ENCODE results near the gene UBE2K. TPM values are rescaled to one million over a fixed set of nuclear protein-coding genes. Genes with fewer than 3 reads are reported as not detected.

The UBE2K gene
- total RNA-seq, 1 donor from 2014 or later, result 96.7 TPM

DNA sequence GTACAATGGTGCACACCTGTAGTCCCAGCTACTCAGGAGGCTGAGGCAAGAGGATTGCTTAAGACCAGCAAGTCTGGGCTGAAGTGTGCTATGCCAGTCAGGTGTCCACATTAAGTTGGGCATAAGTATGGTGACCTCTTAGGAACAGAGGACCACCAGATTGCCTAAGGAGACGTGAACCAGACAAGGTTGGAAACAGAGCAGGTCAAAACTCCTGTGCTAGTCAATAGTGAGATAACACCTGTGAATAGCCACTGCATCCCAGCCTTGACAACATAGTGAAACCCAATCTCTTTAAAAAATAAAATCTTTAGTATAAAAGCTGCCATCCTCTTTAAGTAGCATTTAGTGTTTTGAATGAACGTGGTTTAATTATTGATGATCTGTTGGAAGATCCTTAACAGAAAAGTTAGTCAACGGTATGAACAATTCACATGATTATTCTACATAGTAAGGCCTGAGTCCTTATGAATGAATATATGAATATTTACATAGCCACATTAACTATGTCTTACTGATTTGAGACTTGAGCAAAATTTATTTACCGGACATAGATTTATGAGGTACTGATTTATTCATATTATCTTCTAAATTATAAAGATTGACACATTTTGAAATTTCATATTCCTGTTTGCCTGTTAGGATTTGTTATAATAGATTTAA, 63.2 kb downstream of the UBE2K start:
- H3K27ac Mint-ChIP-seq (ENCODE audit: unreplicated experiment), result no peak overlapping the region
- DNase-seq, result no peak
- H3K4me1 Mint-ChIP-seq (ENCODE audit: low read depth, unreplicated experiment), result no peaks in the 10 kb centered on the region
- H3K9me3 Mint-ChIP-seq (ENCODE audit: unreplicated experiment), result no peaks in the 10 kb centered on the region
- H3K4me3 Mint-ChIP-seq (ENCODE audit: unreplicated experiment), result no peak overlapping the region
- peaks cover 5% of the 10 kb centered on the region for H3K27me3 Mint-ChIP-seq (ENCODE audit: unreplicated experiment)
- H3K36me3 Mint-ChIP-seq (ENCODE audit: unreplicated experiment), result no peaks in the 10 kb centered on the region
- TF ChIP-seq, protein P1, sequence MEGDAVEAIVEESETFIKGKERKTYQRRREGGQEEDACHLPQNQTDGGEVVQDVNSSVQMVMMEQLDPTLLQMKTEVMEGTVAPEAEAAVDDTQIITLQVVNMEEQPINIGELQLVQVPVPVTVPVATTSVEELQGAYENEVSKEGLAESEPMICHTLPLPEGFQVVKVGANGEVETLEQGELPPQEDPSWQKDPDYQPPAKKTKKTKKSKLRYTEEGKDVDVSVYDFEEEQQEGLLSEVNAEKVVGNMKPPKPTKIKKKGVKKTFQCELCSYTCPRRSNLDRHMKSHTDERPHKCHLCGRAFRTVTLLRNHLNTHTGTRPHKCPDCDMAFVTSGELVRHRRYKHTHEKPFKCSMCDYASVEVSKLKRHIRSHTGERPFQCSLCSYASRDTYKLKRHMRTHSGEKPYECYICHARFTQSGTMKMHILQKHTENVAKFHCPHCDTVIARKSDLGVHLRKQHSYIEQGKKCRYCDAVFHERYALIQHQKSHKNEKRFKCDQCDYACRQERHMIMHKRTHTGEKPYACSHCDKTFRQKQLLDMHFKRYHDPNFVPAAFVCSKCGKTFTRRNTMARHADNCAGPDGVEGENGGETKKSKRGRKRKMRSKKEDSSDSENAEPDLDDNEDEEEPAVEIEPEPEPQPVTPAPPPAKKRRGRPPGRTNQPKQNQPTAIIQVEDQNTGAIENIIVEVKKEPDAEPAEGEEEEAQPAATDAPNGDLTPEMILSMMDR (IDR thresholded peaks at IDR 0.05; ENCODE audit: partially characterized antibody, unreplicated experiment), result no peak

DNA sequence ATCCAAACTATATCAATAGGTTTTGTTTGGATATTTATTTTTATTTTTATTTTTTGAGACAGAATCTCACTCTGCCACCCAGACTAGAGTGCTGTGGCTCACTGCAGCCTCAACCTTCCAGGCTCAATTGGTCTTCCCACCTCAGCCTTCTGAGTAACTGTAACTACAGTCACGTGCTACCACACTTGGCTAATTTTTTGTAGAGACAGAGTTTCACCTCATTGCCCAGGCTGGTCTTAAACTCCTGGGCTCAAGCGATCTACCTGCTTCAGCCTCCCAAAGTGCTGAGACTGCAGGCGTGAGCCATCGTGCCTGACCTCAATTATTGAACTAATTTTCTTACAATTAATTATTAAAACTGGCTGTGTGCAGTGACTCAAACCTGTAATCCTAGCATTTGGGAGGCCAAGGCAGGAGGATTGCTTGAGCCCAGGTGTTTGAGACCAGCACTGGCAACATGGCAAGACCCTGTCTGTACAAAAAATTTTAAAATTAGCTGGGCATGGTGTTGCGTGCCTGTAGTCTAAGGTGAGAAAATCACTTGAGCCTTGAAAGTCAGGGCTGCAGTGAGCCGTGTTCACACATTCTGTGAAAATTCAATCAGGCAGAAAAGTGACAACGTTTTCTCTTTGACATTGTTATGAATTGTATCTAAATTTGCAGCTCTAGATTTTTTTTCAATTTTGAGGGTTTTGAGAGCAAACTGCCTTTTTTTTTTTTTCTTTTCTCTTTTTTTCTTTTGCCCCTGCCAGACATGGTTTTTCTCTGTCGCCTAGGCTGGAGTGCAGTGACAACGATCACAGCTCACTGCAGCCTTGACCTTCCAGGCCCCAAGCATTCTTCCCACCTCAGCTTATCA, 66.0 kb downstream of the UBE2K start:
- Mint-ChIP-seq H3K27me3 (ENCODE audit: unreplicated experiment) (peaks cover 5% of the 10 kb centered on the region), H3K36me3 (ENCODE audit: unreplicated experiment) (no peaks in the 10 kb centered on the region), H3K4me3 (ENCODE audit: unreplicated experiment) (no peak overlapping the region), H3K27ac (ENCODE audit: unreplicated experiment) (no peak overlapping the region), H3K9me3 (ENCODE audit: unreplicated experiment) (peaks cover 4% of the 10 kb centered on the region), H3K4me1 (ENCODE audit: low read depth, unreplicated experiment) (no peaks in the 10 kb centered on the region)
- TF ChIP-seq, protein P1 (IDR thresholded peaks at IDR 0.05; ENCODE audit: partially characterized antibody, unreplicated experiment), result no peak
- DNase-seq, result no peak

DNA sequence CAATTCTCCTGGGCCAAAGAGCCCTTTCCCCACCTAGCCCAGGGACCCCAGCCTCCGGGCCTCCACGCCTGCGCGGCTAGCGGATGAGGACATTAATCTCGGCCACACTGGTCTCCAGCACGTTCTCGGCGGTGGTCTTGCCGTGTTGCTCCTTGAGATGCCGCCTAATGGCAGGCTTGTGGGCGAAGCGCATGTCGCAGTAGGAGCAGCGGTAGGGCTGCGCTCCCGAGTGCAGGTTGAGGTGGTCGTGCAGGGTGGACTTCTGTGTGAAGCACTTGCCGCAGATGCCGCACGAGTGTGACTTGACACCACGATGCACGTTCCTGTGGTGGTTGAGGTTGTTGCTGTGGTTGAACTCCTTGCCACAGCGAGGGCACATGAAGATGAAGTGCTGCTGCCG, 72.1 kb downstream of the UBE2K start:
- TF ChIP-seq, protein P1 (IDR thresholded peaks at IDR 0.05; ENCODE audit: partially characterized antibody, unreplicated experiment), result no peak
- Mint-ChIP-seq H3K36me3 (ENCODE audit: unreplicated experiment) (no peaks in the 10 kb centered on the region), H3K27me3 (ENCODE audit: unreplicated experiment) (no peaks in the 10 kb centered on the region), H3K4me1 (ENCODE audit: low read depth, unreplicated experiment) (no peaks in the 10 kb centered on the region), H3K4me3 (ENCODE audit: unreplicated experiment) (no peak overlapping the region), H3K9me3 (ENCODE audit: unreplicated experiment) (peaks cover 12% of the 10 kb centered on the region), H3K27ac (ENCODE audit: unreplicated experiment) (no peak overlapping the region)
- DNase-seq, result no peak

DNA sequence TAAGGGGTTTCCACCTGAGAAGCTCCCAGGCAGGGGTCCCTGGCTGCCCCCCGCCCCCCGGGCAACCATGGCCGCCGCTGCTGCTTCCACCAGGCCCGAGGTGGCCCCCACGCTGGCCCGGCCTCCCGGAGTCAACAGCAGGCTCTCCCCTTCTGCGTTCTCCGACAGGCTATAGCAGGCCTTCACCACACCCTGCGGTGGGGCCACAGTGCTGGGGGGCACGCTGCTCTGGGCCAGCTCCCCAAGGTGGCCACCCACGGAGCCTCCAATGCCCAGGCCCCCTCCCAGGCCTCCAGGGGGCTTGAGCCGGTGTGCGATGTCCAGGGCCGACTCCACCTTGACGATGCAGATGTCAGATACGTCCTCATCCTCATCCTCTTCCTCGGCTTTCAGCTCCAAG, 72.5 kb downstream of the UBE2K start:
- no peak overlapping the region for H3K4me3 Mint-ChIP-seq (ENCODE audit: unreplicated experiment)
- TF ChIP-seq, protein P1 (IDR thresholded peaks at IDR 0.05; ENCODE audit: partially characterized antibody, unreplicated experiment), result no peak
- no peaks in the 10 kb centered on the region for H3K4me1 Mint-ChIP-seq (ENCODE audit: low read depth, unreplicated experiment)
- H3K36me3 Mint-ChIP-seq (ENCODE audit: unreplicated experiment), result no peaks in the 10 kb centered on the region
- H3K27me3 Mint-ChIP-seq (ENCODE audit: unreplicated experiment), result no peaks in the 10 kb centered on the region
- peaks cover 12% of the 10 kb centered on the region for H3K9me3 Mint-ChIP-seq (ENCODE audit: unreplicated experiment)
- DNase-seq, result no peak
- H3K27ac Mint-ChIP-seq (ENCODE audit: unreplicated experiment), result no peak overlapping the region
